HG02938 (cell line): ENCODE data around the gene PITPNM2.

ENCODE experiments used
- ATAC-seq: cut with Tn5 transposase; IDR thresholded peaks from one replicate; pipeline ENCODE4 v1.9.1; 2021; ENCODE audit warnings: mild to moderate bottlenecking, moderate library complexity; ENCODE audit not compliant: unreplicated experiment

PITPNM2 gene

DNA sequence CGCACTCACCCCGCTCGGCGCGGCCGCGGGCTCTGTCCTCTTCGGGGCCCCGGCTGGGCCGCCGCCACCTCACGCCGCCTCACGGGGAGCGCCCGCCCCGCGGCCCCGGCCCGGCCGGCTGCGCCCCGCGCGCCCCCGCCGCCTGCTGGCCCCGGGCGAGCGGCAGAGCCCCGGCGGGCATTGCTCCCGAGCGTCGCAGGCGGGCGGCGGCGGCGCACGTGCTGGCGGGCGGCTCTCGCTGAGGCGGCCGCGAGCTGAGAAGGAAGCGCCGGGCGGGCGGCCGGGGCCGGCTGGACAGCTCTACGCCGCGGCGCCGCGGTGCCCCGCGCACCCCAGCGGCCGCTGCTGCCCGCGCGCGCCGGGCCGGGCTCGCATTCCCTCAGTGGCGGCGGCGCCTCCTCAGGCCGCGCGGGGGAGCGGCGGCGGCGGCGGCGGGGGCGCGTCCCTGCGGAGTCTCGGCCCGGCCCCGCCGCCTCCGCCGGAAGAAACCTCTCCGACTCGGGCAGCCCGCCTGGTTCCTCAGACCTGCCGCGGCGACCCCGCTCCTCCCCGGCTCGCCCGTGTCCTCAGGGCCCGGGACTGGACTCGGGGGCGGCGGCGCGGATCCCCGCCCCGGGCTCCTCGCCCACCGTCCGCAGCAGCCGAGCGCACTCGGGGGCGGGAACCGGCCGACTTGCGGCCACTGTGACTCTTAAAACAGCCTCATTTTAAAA, at the start of gene PITPNM2:
Gene PITPNM2 (minus strand): TSS at position 347 of the 713 bp plus-strand sequence. CDS start 116,500 bp downstream, outside the sequence.
- ATAC-seq = peak; percentile 49

- ATAC-seq = no peak
Observed at GRCh38 chr12:123200414-123200813, 49.5 kb upstream of the PITPNM2 start.

- no peak for ATAC-seq
Observed at GRCh38 chr12:123199936-123200335, 49.0 kb upstream of the PITPNM2 start.

DNA sequence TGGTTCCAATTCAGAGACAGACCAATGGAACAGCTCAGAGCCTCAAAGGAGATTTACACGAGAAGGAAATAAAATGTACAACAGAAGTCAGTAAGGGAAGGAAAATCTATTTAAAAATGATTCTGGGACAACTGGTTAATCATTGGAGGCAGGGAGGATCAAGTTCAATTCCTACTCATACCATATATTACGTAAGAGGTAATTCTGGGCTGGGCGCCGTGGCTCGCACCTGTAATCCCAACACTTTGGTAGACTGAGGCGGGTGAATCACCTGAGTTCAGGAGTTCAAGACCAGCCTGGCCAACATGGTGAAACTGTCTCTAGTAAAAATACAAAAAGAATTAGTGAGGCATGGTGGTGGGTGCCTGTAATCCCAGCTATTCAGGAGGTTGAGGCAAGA, 36.7 kb upstream of the PITPNM2 start:
- ATAC-seq = no peak

DNA sequence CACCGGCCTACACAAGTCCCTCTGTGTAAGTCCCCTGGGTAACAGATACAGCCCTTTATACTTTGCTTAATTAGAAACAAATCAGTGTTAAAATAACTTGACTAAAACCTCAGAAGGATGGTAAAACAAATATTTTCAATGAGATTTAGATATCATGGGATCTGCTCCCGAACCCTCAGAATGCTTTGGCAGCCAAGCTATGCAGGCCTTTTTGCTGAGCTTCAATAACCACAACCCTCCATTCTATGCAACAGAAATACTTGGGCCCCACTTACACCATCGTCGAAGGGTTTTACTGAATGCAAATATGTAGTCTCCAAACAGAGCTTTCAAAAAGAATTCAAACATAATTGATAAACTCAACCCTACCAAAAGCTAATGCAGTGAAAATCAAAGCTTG, 29.3 kb upstream of the PITPNM2 start:
- no peak for ATAC-seq

DNA sequence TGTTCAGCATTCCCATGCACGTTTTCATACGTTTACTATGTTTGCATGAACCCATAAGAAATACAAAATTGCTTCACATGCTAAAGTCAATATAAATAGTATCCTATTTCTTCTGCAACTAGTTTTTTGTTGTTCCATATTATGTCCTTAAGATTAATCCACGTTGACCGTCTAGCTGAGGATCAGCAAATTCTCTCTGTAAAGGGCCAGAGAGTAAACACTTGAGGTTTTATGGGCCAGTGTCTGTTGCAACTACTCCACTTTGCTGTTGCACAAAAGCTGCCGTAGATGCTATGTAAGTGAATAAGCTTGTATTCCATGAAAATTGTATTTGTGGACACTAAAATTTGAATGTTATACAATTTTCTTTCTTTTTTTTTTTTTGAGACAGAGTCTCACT, 21.1 kb upstream of the PITPNM2 start:
- no peak for ATAC-seq

- ATAC-seq = no peak
Observed at GRCh38 chr12:123167329-123167728, 16.4 kb upstream of the PITPNM2 start.

DNA sequence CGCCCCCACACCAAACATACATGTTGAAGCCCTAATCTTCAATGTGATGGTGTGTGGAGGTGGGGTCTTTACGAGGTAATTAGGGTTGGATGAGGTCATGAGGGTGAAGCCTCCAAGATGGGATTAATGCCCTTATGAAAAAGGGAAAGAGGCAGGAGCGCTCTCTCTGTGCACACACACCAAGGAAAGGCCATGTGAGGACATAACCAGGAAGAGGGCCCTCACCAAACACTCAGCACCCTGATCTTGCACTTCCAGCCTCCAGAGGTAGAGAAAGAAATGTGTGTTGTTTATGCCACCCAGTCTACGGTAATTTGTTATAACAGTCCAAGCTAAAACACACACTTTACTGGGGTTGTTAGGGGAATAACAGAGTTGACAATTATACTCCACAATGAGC, 14.6 kb upstream of the PITPNM2 start:
- no peak for ATAC-seq

GRCh38 chr12:123164710-123165261, 13.9 kb upstream of the PITPNM2 start:
- no peak for ATAC-seq

DNA sequence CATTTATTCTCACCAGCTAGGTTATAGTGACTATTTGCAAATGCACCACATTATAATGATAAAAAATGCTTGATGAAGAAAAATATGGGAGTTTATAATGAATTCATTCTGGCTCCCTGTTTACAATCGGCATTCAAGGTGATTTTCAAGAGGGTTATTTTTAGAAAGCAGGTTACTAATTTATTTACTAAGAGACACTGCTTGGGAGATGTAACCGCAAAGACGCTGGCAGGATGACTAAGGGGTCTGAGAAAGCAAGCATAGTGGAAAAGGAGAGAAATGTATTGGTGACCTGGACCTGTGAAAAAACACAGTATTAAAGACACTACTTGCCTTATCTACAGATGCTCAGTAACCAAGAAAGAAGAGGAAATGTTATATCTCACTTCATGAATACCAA, 13.3 kb upstream of the PITPNM2 start:
- no peak for ATAC-seq

GRCh38 chr12:123163227-123163626, 12.3 kb upstream of the PITPNM2 start:
- ATAC-seq = no peak

- ATAC-seq = no peak
Observed at GRCh38 chr12:123160801-123161487, 10.1 kb upstream of the PITPNM2 start.

- no peak for ATAC-seq
Observed at GRCh38 chr12:123153906-123154305, 3.0 kb upstream of the PITPNM2 start.

- ATAC-seq = no peak
Observed at GRCh38 chr12:123152833-123153232, 1.9 kb upstream of the PITPNM2 start.

DNA sequence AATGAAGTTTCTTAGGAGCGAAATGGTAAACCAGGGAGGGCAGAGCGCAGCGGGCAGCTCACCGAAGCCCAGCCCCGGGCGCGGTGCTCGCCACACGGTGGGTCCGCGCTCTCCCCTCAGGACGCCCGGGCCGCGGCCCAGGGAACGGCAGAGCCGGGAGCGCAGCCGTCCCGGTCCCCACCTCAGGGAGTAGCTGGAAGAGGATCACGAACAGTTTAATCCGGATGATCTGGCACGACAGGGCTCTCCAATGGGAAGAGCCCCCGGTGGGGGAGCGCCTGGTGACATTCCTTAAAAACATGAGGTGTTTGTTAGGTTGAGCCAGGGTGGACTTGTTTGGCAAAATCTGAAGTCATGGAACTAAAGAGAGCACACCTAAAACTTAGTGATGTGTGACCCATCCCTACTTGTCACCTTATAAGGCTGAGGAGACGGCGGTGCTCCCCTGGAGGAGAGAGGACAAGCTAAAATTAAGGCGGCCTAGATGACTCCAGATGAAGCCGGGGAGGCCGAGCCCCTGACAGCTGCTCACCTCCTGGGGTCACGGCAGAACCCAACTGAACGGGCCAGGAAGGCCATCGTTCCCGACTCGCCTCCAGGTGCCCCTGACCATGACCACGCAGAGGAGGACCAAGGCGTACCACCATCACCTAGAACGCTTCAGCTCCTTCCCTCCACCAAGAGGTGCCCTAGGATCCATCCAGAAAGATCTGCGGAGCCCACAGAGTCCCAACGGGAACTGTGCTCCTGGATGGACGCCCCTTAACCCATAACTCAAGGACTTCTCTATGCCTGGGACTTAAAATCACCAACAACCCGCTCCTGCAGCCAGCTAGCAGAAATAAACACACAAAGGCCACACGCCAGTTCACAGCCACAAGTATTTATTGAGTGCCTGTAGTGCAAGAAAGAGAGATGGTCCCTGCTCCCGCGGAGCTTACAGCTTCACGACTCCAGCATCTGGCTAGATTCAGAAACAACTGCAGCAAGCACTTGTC, 866 bp upstream of the PITPNM2 start:
- ATAC-seq = no peak

- ATAC-seq = peak; percentile 11
Observed at GRCh38 chr12:123150275-123150743, 581 bp downstream of the PITPNM2 start.

- no peak for ATAC-seq
Observed at GRCh38 chr12:123149501-123150274, 1.2 kb downstream of the PITPNM2 start.

DNA sequence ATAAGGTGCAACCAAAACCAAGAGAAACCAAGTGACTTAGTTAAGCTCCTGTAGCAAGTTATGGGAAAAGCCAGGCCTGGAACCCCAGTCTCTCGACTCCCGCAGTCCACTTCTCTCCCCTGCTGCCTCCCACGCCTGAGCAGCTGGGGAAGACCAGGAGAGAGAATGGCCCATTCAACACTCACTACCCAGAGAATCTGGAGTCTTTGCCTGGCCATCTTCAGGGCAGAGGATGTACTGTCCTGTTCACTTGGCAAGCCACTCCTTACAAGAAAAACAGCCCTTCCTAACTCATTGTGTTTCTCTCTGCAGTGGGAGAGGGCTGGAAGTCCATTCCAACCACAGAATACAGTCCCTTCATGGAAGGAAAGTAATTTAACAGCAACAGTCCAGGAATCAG, 1.8 kb downstream of the PITPNM2 start:
- ATAC-seq = no peak

GRCh38 chr12:123148655-123149054, 2.2 kb downstream of the PITPNM2 start:
- ATAC-seq = no peak

DNA sequence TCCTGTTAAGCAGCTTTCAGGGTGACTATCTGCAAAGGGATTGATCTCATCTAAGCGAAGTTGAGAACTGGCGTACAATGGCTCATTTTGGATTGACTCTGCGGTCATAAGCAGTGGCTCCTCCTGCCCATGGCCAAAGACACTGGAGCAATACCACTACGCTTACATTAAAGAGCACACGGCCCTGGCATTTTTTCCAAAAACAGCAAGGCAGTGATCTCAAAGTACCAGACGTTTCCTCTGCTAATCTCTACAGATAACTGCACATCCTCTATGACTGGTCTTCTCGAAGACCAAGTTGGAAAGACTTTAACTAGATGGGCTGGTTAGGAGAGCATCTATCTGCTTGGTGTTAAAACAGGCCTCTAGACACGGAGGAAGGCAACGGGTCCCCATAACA, 2.7 kb downstream of the PITPNM2 start:
- no peak for ATAC-seq
